PC-9 (cell line): ENCODE measurements around the gene KDM6A. TPM values are rescaled to one million over a fixed set of nuclear protein-coding genes. Genes with fewer than 3 reads are reported as not detected.

Source experiments
- BruUV-seq: library from RNA; stranded (reverse); fragments of 400-500 nt; replicated peaks from 2 replicates; lab custom pipeline; 2021; lab: Mats Ljungman, UMichigan
- CTCF ChIA-PET: fragments of 300-600 bp; sonication (Branson Sonifier 250); formaldehyde crosslinking; loops from one replicate; lab custom pipeline; 2022; ENCODE audit warnings: antibody characterized with exemption; lab: Charles Lee
- POLR2A ChIA-PET: fragments of 300-600 bp; sonication (Branson Sonifier 250); formaldehyde crosslinking; loops from one replicate; lab custom pipeline; 2022; ENCODE audit warnings: antibody characterized with exemption; ENCODE audit not compliant: unreplicated experiment; lab: Charles Lee
- DNase-seq, 2 experiments: peaks; one replicate each; pipeline versions ENCODE4 v3.0.0 to v3.0.0-alpha.2; 2015 to 2022; ENCODE audit warnings: mixed read lengths in 1 of 2
- H2AFZ ChIP-seq: fragments of 200-600 bp; sonication (generic); 2 replicates; pipeline ENCODE4 v1.8.1; 2017; ENCODE audit warnings: antibody characterized with exemption
- H3F3A ChIP-seq: fragments of 200-600 bp; sonication (generic); 2 replicates; pipeline ENCODE4 v1.8.1; 2017; ENCODE audit warnings: antibody characterized with exemption, mild to moderate bottlenecking, low read depth; ENCODE audit not compliant: insufficient read depth
- H3K27ac ChIP-seq: fragments of 200-600 bp; sonication (generic); 2 replicates; pipeline ENCODE4 v1.6.1; 2016; ENCODE audit warnings: mixed run types
- H3K27me3 ChIP-seq: fragments of 200-600 bp; sonication (generic); 2 replicates; pipeline ENCODE4 v1.6.1; 2016; ENCODE audit warnings: low read depth, mixed run types; ENCODE audit not compliant: insufficient read depth
- H3K36me3 ChIP-seq: fragments of 200-600 bp; sonication (generic); 2 replicates; pipeline ENCODE4 v1.6.1; 2016; ENCODE audit warnings: low read depth, mixed run types
- H3K4me1 ChIP-seq: fragments of 200-600 bp; sonication (generic); replicated peaks from 2 replicates; pipeline ENCODE4 v1.6.1; 2016; ENCODE audit warnings: mixed run types; ENCODE audit not compliant: insufficient read depth
- H3K4me2 ChIP-seq: fragments of 200-600 bp; sonication (generic); 2 replicates; pipeline ENCODE4 v1.6.1; 2017; ENCODE audit warnings: mixed run types
- H3K4me3 ChIP-seq: fragments of 200-600 bp; sonication (generic); 2 replicates; pipeline ENCODE4 v1.6.1; 2016; ENCODE audit warnings: mixed run types
- H3K79me2 ChIP-seq: fragments of 200-600 bp; sonication (generic); 2 replicates; pipeline ENCODE4 v1.6.1; 2017; ENCODE audit warnings: low read depth, mixed run types
- H3K9me2 ChIP-seq: fragments of 200-600 bp; sonication (generic); 2 replicates; pipeline ENCODE4 v1.8.1; 2017; ENCODE audit warnings: mild to moderate bottlenecking; ENCODE audit not compliant: insufficient read depth
- H3K9me3 ChIP-seq: fragments of 200-600 bp; sonication (generic); 2 replicates; pipeline ENCODE4 v1.8.1; 2016; ENCODE audit warnings: low read depth; ENCODE audit not compliant: insufficient read depth
- H4K20me1 ChIP-seq: fragments of 200-600 bp; sonication (generic); 2 replicates; pipeline ENCODE4 v1.8.1; 2017; ENCODE audit not compliant: insufficient read depth
- CTCF ChIP-seq: fragments of 200-600 bp; sonication (generic); conservative IDR thresholded peaks from 2 replicates; pipeline ENCODE4 v1.6.1; 2017; ENCODE audit warnings: mixed run types, antibody characterized with exemption, mild to moderate bottlenecking, moderate library complexity
- EZH2 ChIP-seq: fragments of 200-600 bp; sonication (generic); IDR thresholded peaks from 2 replicates; pipeline ENCODE4 v1.8.0; 2017; ENCODE audit warnings: antibody characterized with exemption, low read depth
- intact Hi-C: fragments of 100-400 bp; cut with micrococcal nuclease; formaldehyde crosslinking; loops from one replicate; pipeline ENCODE4 v1.10.0; 2022; ENCODE audit not compliant: unreplicated experiment
- total RNA-seq: library from RNA; stranded (reverse); gene quantifications from 2 replicates; pipeline ENCODE4 v1.2.3, GENCODE V29; 2021

Gene KDM6A
- total RNA-seq, 1 experiment from 2014 or later, result 20.5 TPM

GRCh38 chrX:44881549-44881948, 8.6 kb downstream of the KDM6A start:
- H3K4me2 ChIP-seq, result no peak overlapping the region
- no TSS peak for BruUV-seq
- peaks cover 82% of the 10 kb centered on the region for H3K79me2 ChIP-seq
- intact Hi-C loops, result no loop called here
- no peaks in the 10 kb centered on the region for H3K36me3 ChIP-seq
- H3K4me1 ChIP-seq, result no peaks in the 10 kb centered on the region
- no peak overlapping the region for H3K4me3 ChIP-seq
- no peak for DNase-seq
- POLR2A ChIA-PET, result no interaction called here
- no peak overlapping the region for H3K27ac ChIP-seq
- H3K9me3 ChIP-seq, result no peaks in the 10 kb centered on the region
- no peaks in the 10 kb centered on the region for H3F3A ChIP-seq
- no peaks in the 10 kb centered on the region for H4K20me1 ChIP-seq
- H2AFZ ChIP-seq, result no peak overlapping the region
- no peaks in the 10 kb centered on the region for H3K9me2 ChIP-seq
- CTCF ChIA-PET, result no interaction called here
- TF ChIP-seq CTCF, result no peak
- TF ChIP-seq EZH2, result no peak
- no peaks in the 10 kb centered on the region for H3K27me3 ChIP-seq

GRCh38 chrX:44882635-44883034, 9.6 kb downstream of the KDM6A start:
- POLR2A ChIA-PET, result interaction anchor here (0.7 kb wide), 1 partner anchor 33 kb away, joined by 3 read pairs; no protein-coding TSS in a partner anchor
- BruUV-seq, result no TSS peak
- no peak overlapping the region for H2AFZ ChIP-seq

GRCh38 chrX:44884944-44885343, 12.0 kb downstream of the KDM6A start:
- H4K20me1 ChIP-seq, result no peaks in the 10 kb centered on the region

More at GRCh38 chrX:44882635-44883034, 9.6 kb downstream of the KDM6A start:
- Histone ChIP-seq H3K27ac (no peak overlapping the region), H3K4me1 (no peaks in the 10 kb centered on the region), H3K4me2 (no peak overlapping the region), H4K20me1 (no peaks in the 10 kb centered on the region), H3K9me2 (no peaks in the 10 kb centered on the region), H3K27me3 (no peaks in the 10 kb centered on the region), H3K9me3 (no peaks in the 10 kb centered on the region), H3K4me3 (no peak overlapping the region), H3K36me3 (no peaks in the 10 kb centered on the region), H3K79me2 (peaks cover 77% of the 10 kb centered on the region), H3F3A (no peaks in the 10 kb centered on the region)
- no peak for DNase-seq
- intact Hi-C loops, result no loop called here
- TF ChIP-seq EZH2 (no peak), CTCF (no peak)
- CTCF ChIA-PET, result no interaction called here

More at GRCh38 chrX:44884944-44885343, 12.0 kb downstream of the KDM6A start:
- TF ChIP-seq CTCF (no peak), EZH2 (no peak)
- no TSS peak for BruUV-seq
- Histone ChIP-seq H3K4me3 (no peak overlapping the region), H3K27me3 (no peaks in the 10 kb centered on the region), H2AFZ (no peak overlapping the region), H3K36me3 (no peaks in the 10 kb centered on the region), H3K4me1 (no peaks in the 10 kb centered on the region), H3K9me3 (no peaks in the 10 kb centered on the region), H3K27ac (no peak overlapping the region), H3K9me2 (no peaks in the 10 kb centered on the region), H3K79me2 (peaks cover 61% of the 10 kb centered on the region), H3K4me2 (no peak overlapping the region), H3F3A (no peaks in the 10 kb centered on the region)
- intact Hi-C loops, result no loop called here
- ChIA-PET CTCF (no interaction called here), POLR2A (no interaction called here)
- DNase-seq, result no peak
